Measurements from ENCODE around the gene HDAC4. TPM values are rescaled to one million over a fixed set of nuclear protein-coding genes. Genes with fewer than 3 reads are reported as not detected.

The HDAC4 gene
- polyA plus RNA-seq, 5 donors: 7.9 to 11.8 (median 10.9) TPM

GRCh38 chr2:239369631-239370161 lies 31.1 kb downstream of the HDAC4 start:
- DNase-seq: no peak

GRCh38 chr2:239368906-239369552 lies 31.8 kb downstream of the HDAC4 start:
- DNase-seq: no peak

- DNase-seq: no peak
These were observed 32.5 kb downstream of the HDAC4 start for GRCh38 chr2:239368321-239368720.

GRCh38 chr2:239366740-239367139 lies 34.1 kb downstream of the HDAC4 start:
- DNase-seq: no peak

GRCh38 chr2:239365782-239366435 lies 34.9 kb downstream of the HDAC4 start:
- DNase-seq: no peak

GRCh38 chr2:239365071-239365781 lies 35.6 kb downstream of the HDAC4 start:
- DNase-seq: no peak

GRCh38 chr2:239363946-239364637 lies 36.7 kb downstream of the HDAC4 start:
- no peak for DNase-seq

GRCh38 chr2:239362507-239362906 lies 38.3 kb downstream of the HDAC4 start:
- DNase-seq: no peak

GRCh38 chr2:239361311-239361642 lies 39.5 kb downstream of the HDAC4 start:
- no peak for DNase-seq

- no peak for DNase-seq
These were observed 40.2 kb downstream of the HDAC4 start for GRCh38 chr2:239360421-239361310.

GRCh38 chr2:239360008-239360407 lies 40.8 kb downstream of the HDAC4 start:
- DNase-seq: no peak

GRCh38 chr2:239359196-239359912 lies 41.5 kb downstream of the HDAC4 start:
- DNase-seq: no peak

GRCh38 chr2:239358062-239358754 lies 42.6 kb downstream of the HDAC4 start:
- DNase-seq: no peak

- DNase-seq: no peak
These were observed 45.1 kb downstream of the HDAC4 start for GRCh38 chr2:239355724-239356123.

GRCh38 chr2:239355139-239355538 lies 45.7 kb downstream of the HDAC4 start:
- DNase-seq: no peak

- no peak for DNase-seq
These were observed 46.1 kb downstream of the HDAC4 start for GRCh38 chr2:239354791-239355136.

- no peak for DNase-seq
These were observed 46.6 kb downstream of the HDAC4 start for GRCh38 chr2:239354132-239354790.

- DNase-seq: no peak
These were observed 47.1 kb downstream of the HDAC4 start for GRCh38 chr2:239353692-239354091.

- no peak for DNase-seq
These were observed 49.1 kb downstream of the HDAC4 start for GRCh38 chr2:239351687-239352086.

All from right lung (tissue), 5 donors.